ENCODE measurements around the gene ATP1A4. TPM values are rescaled to one million over a fixed set of nuclear protein-coding genes. Genes with fewer than 3 reads are reported as not detected.

Gene ATP1A4
- total RNA-seq, 2 experiments from 2014 or later: not detected

DNA sequence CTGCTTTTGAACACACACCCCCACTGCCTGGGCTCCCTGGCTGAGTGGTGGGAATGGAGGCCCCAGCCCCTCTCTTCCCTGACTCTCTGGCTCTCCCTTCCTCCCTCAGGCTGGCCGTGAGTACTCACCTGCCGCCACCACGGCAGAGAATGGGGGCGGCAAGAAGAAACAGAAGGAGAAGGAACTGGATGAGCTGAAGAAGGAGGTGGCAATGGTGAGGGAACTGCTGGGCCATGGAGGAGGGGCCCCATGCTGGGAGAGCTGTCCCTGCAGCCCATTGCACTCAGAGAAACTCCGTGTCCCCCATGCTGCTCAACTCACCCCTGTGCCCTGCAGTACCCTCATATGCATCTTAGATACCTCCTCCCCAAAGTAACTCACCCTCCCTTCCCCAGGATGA is 30.6 kb upstream of the ATP1A4 start:
- H3K4me3 ChIP-seq (ENCODE audit: low read depth, low read length, poor library complexity, severe bottlenecking): no peak overlapping the region
- no peaks in the 10 kb centered on the region for H3K9me2 ChIP-seq (ENCODE audit: insufficient read depth, low read length)
- H2AFZ ChIP-seq (ENCODE audit: low read length): no peak overlapping the region
- intact Hi-C loops (cut with micrococcal nuclease; ENCODE audit: unreplicated experiment): no loop called here
- H3K4me2 ChIP-seq (ENCODE audit: low read length): no peak overlapping the region
- no peak overlapping the region for H3K27ac ChIP-seq (ENCODE audit: low read depth, low read length, poor library complexity, severe bottlenecking)
- ChIA-PET CTCF (ENCODE audit: unreplicated experiment) (no interaction called here), POLR2A (no interaction called here)
- H4K20me1 ChIP-seq (ENCODE audit: insufficient read depth, low read length): no peaks in the 10 kb centered on the region
- peaks cover 4% of the 10 kb centered on the region for H3K4me1 ChIP-seq (ENCODE audit: insufficient read depth, low read length, poor library complexity, severe bottlenecking)
- DNase-seq (ENCODE audit: low spot score): no peak
- no peak for TF ChIP-seq EZH2phosphoT487 (IDR thresholded peaks at IDR 0.05; ENCODE audit: borderline replicate concordance, low read depth, low read length)
- TF ChIP-seq, protein P1, sequence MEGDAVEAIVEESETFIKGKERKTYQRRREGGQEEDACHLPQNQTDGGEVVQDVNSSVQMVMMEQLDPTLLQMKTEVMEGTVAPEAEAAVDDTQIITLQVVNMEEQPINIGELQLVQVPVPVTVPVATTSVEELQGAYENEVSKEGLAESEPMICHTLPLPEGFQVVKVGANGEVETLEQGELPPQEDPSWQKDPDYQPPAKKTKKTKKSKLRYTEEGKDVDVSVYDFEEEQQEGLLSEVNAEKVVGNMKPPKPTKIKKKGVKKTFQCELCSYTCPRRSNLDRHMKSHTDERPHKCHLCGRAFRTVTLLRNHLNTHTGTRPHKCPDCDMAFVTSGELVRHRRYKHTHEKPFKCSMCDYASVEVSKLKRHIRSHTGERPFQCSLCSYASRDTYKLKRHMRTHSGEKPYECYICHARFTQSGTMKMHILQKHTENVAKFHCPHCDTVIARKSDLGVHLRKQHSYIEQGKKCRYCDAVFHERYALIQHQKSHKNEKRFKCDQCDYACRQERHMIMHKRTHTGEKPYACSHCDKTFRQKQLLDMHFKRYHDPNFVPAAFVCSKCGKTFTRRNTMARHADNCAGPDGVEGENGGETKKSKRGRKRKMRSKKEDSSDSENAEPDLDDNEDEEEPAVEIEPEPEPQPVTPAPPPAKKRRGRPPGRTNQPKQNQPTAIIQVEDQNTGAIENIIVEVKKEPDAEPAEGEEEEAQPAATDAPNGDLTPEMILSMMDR (conservative IDR thresholded peaks at IDR 0.05; ENCODE audit: low read length): no peak
- H3K9me3 ChIP-seq (ENCODE audit: low read length): no peaks in the 10 kb centered on the region
- no peaks in the 10 kb centered on the region for H3K79me2 ChIP-seq (ENCODE audit: insufficient read depth, low read depth, low read length)
- H3K36me3 ChIP-seq (ENCODE audit: insufficient read depth, low read length): no peaks in the 10 kb centered on the region
- no TSS peak for BruUV-seq (replicated peaks)

DNA sequence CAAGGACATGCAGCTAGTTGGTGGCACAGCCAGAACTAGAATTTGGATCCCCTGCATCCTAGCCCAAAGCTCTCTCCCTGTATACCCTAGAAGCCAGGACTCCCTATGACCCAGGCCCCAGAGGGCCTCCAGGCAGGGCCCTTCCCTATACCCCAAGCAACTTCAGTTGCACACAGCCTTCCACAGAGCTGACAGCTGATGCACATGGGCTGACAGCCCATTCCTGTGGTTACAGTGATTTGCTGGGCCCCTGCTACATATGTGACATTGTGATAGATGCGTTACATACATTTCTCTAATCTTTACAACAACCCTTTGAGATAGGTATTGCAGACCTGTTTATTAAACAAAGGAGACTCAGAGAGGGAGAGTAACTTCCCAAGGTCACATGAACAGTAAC is 30.0 kb upstream of the ATP1A4 start:
- intact Hi-C loops (cut with micrococcal nuclease; ENCODE audit: unreplicated experiment): no loop called here
- no TSS peak for BruUV-seq (replicated peaks)

DNA sequence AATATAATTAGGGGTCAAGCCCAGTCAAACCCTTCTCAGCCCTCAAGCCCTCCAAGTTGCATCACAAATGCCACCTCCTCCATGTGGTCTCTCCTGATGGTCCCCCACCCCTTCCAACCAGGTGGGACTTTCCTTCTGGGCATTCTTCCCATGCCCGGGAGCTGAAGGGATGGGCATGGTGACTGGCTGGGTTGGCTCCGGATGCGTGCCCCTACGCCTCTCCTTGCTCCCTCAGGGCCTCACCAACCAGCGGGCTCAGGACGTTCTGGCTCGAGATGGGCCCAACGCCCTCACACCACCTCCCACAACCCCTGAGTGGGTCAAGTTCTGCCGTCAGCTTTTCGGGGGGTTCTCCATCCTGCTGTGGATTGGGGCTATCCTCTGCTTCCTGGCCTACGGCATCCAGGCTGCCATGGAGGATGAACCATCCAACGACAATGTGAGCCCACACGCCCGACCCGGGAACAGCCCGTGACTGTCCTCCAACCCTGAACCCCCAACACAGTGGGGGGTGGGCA is 28.4 kb upstream of the ATP1A4 start:
- intact Hi-C loops (cut with micrococcal nuclease; ENCODE audit: unreplicated experiment): no loop called here
- TF ChIP-seq, protein P1 (conservative IDR thresholded peaks at IDR 0.05; ENCODE audit: low read length): no peak
- TF ChIP-seq EZH2phosphoT487 (IDR thresholded peaks at IDR 0.05; ENCODE audit: borderline replicate concordance, low read depth, low read length): no peak
- ChIA-PET CTCF (ENCODE audit: unreplicated experiment) (no interaction called here), POLR2A (no interaction called here)
- Histone ChIP-seq H3K79me2 (ENCODE audit: insufficient read depth, low read depth, low read length) (no peaks in the 10 kb centered on the region), H4K20me1 (ENCODE audit: insufficient read depth, low read length) (no peaks in the 10 kb centered on the region), H3K4me1 (ENCODE audit: insufficient read depth, low read length, poor library complexity, severe bottlenecking) (peaks cover 4% of the 10 kb centered on the region), H2AFZ (ENCODE audit: low read length) (no peak overlapping the region), H3K9me3 (ENCODE audit: low read length) (no peaks in the 10 kb centered on the region), H3K4me3 (ENCODE audit: low read depth, low read length, poor library complexity, severe bottlenecking) (no peak overlapping the region), H3K4me2 (ENCODE audit: low read length) (no peak overlapping the region), H3K27ac (ENCODE audit: low read depth, low read length, poor library complexity, severe bottlenecking) (no peak overlapping the region), H3K36me3 (ENCODE audit: insufficient read depth, low read length) (no peaks in the 10 kb centered on the region), H3K9me2 (ENCODE audit: insufficient read depth, low read length) (no peaks in the 10 kb centered on the region)
- no TSS peak for BruUV-seq (replicated peaks)
- no peak for DNase-seq (ENCODE audit: low spot score)

More for the DNA sequence above, 30.0 kb upstream of the ATP1A4 start:
- ChIA-PET CTCF (ENCODE audit: unreplicated experiment) (no interaction called here), POLR2A (no interaction called here)
- no peak for TF ChIP-seq EZH2phosphoT487 (IDR thresholded peaks at IDR 0.05; ENCODE audit: borderline replicate concordance, low read depth, low read length)
- TF ChIP-seq, protein P1 (conservative IDR thresholded peaks at IDR 0.05; ENCODE audit: low read length): no peak
- H4K20me1 ChIP-seq (ENCODE audit: insufficient read depth, low read length): no peaks in the 10 kb centered on the region
- no peak overlapping the region for H2AFZ ChIP-seq (ENCODE audit: low read length)
- no peak overlapping the region for H3K4me3 ChIP-seq (ENCODE audit: low read depth, low read length, poor library complexity, severe bottlenecking)
- H3K9me3 ChIP-seq (ENCODE audit: low read length): no peaks in the 10 kb centered on the region
- no peaks in the 10 kb centered on the region for H3K9me2 ChIP-seq (ENCODE audit: insufficient read depth, low read length)
- peaks cover 4% of the 10 kb centered on the region for H3K4me1 ChIP-seq (ENCODE audit: insufficient read depth, low read length, poor library complexity, severe bottlenecking)
- no peak overlapping the region for H3K27ac ChIP-seq (ENCODE audit: low read depth, low read length, poor library complexity, severe bottlenecking)
- H3K36me3 ChIP-seq (ENCODE audit: insufficient read depth, low read length): no peaks in the 10 kb centered on the region
- H3K79me2 ChIP-seq (ENCODE audit: insufficient read depth, low read depth, low read length): no peaks in the 10 kb centered on the region
- H3K4me2 ChIP-seq (ENCODE audit: low read length): no peak overlapping the region
- no peak for DNase-seq (ENCODE audit: low spot score)

Data from OCI-LY7 (cell line).